Measurements from ENCODE around the gene SBNO1.
"Not testable (repeated sequence)": the region's sequence is repeated elsewhere in the genome, so short reads cannot be mapped to it uniquely, and the experiment has no call there.

SBNO1 gene

GRCh38 chr12:123364532-123365024 lies at the start of gene SBNO1:
Gene SBNO1, minus strand, starts transcription at chr12:123364847. Its CDS starts 14,406 bp downstream, at chr12:123350441.
- DNase-seq (ENCODE audit: low read depth in 2 of 2), result peak; percentile 79 to 87

GRCh38 chr12:123410041-123410412 lies 45.4 kb upstream of the SBNO1 start:
- no peak for DNase-seq (ENCODE audit: low read depth in 2 of 2)

GRCh38 chr12:123409284-123410040 lies 44.8 kb upstream of the SBNO1 start:
- not testable (repeated sequence) for DNase-seq (ENCODE audit: low read depth in 2 of 2)

- not testable (repeated sequence) for DNase-seq (ENCODE audit: low read depth in 2 of 2)
Observed at GRCh38 chr12:123408619-123409018, 44.0 kb upstream of the SBNO1 start.

- DNase-seq (ENCODE audit: low read depth in 2 of 2), result not testable (repeated sequence)
Observed at GRCh38 chr12:123407934-123408333, 43.3 kb upstream of the SBNO1 start.

GRCh38 chr12:123407269-123407668 lies 42.6 kb upstream of the SBNO1 start:
- not testable (repeated sequence) for DNase-seq (ENCODE audit: low read depth in 2 of 2)

- no peak for DNase-seq (ENCODE audit: low read depth in 2 of 2)
Observed at GRCh38 chr12:123404581-123404980, 39.9 kb upstream of the SBNO1 start.

- DNase-seq (ENCODE audit: low read depth in 2 of 2), result no peak
Observed at GRCh38 chr12:123401753-123402683, 37.4 kb upstream of the SBNO1 start.

GRCh38 chr12:123399255-123399617 lies 34.6 kb upstream of the SBNO1 start:
- no peak for DNase-seq (ENCODE audit: low read depth in 2 of 2)

GRCh38 chr12:123398550-123399254 lies 34.1 kb upstream of the SBNO1 start:
- DNase-seq (ENCODE audit: low read depth in 2 of 2), result no peak

- no peak for DNase-seq (ENCODE audit: low read depth in 2 of 2)
Observed at GRCh38 chr12:123398177-123398549, 33.5 kb upstream of the SBNO1 start.

GRCh38 chr12:123397400-123397799 lies 32.8 kb upstream of the SBNO1 start:
- no peak for DNase-seq (ENCODE audit: low read depth in 2 of 2)

GRCh38 chr12:123396954-123397353 lies 32.3 kb upstream of the SBNO1 start:
- no peak for DNase-seq (ENCODE audit: low read depth in 2 of 2)

- no peak for DNase-seq (ENCODE audit: low read depth in 2 of 2)
Observed at GRCh38 chr12:123396543-123396942, 31.9 kb upstream of the SBNO1 start.

- no peak for DNase-seq (ENCODE audit: low read depth in 2 of 2)
Observed at GRCh38 chr12:123395236-123395635, 30.6 kb upstream of the SBNO1 start.

- DNase-seq (ENCODE audit: low read depth in 2 of 2), result no peak
Observed at GRCh38 chr12:123393747-123394146, 29.1 kb upstream of the SBNO1 start.

- DNase-seq (ENCODE audit: low read depth in 2 of 2), result no peak
Observed at GRCh38 chr12:123391546-123392343, 27.1 kb upstream of the SBNO1 start.

GRCh38 chr12:123390498-123391426 lies 26.1 kb upstream of the SBNO1 start:
- no peak for DNase-seq (ENCODE audit: low read depth in 2 of 2)

- peak in 1 of 2 donors; percentile 15 for DNase-seq (ENCODE audit: low read depth in 2 of 2)
Observed at GRCh38 chr12:123389560-123390351, 25.1 kb upstream of the SBNO1 start.

Measured in stimulated activated CD8-positive, alpha-beta memory T cell treated with anti-CD3 and anti-CD28 coated beads, Interleukin-7, amount 100 ng/mL, for 4 hours (primary cell).